ENCODE measurements around the gene TDRD10.
"Not testable (repeated sequence)": the region's sequence is repeated elsewhere in the genome, so short reads cannot be mapped to it uniquely, and the experiment has no call there.

TDRD10 gene

DNA sequence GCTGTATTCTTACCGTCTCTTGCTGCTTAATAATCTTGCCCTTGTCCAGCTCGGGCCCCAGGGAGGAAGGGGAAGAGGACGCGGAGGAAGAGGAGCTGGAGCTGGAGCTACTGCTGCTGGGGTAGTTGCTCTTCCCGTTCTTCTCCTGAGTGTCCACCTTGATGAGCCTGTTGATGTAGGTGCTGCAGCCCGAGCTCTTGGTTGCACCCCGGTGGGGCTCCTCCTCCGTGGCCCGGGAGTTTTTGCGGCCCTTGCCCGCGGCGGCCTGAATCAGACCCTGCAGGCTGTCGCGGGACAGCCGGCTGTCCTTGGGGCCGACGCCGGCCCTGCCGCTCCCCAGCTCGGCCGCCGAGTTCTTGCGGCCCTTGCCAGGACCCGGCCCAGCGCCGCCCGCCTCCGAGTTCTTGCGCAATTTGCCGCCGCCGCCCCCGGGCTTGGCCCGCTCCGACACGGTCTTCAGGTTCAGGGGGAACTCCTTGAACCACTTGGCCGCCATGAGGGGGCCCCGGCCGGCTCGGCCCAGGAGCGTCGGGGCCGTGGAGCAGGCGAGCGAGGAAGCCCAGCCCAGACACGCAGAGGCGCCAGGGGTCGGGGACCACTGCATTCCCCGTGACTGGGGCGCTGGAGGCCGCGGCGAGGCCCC is 475 bp upstream of the TDRD10 start:
- in situ Hi-C loops (cut with MboI; ENCODE audit: low pct_unique_long_range_greater_than_20kb, low sequenced_read_pairs), result no loop called here
- peak; percentile 20 for DNase-seq

DNA sequence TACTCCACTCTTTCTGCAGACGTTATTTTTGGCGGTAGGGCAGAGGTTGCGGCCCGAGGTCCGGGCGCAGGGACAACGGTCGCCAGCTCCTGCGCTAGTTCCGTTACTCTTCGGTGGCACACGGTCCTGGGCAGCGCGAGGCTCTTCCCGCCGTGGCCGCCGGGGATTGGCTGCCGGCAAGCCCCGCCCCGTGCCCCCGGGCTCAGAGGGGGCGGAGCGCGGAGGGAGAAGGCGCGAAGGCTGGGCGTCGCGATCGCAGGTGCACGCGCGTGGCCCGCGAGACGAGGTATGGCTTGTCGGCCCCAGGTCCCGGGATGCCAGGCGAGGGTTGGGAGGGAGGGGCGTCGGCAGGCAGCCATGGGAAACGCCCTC is 711 bp downstream of the TDRD10 start:
- DNase-seq, result no peak
- in situ Hi-C loops (cut with MboI; ENCODE audit: low pct_unique_long_range_greater_than_20kb, low sequenced_read_pairs), result no loop called here

DNA sequence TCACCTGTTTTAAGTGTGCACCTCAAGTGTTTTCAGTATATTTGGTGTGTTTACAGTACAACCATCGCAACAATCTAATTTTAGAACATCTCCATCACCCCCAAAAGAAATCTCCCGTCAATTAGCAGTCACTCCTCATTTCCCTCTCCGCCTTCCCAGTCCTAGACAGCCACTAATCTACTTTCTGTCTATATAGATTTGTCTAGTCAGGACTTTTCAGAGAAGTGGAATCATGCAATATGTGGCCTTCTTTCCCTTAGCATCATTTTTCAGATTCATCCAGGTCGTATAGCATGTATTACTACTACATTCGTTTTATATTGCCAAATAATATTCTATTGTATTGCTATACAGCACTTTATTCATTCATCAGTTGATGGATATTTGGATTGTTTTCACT is 1.9 kb downstream of the TDRD10 start:
- in situ Hi-C loops (cut with MboI; ENCODE audit: low pct_unique_long_range_greater_than_20kb, low sequenced_read_pairs), result no loop called here

DNA sequence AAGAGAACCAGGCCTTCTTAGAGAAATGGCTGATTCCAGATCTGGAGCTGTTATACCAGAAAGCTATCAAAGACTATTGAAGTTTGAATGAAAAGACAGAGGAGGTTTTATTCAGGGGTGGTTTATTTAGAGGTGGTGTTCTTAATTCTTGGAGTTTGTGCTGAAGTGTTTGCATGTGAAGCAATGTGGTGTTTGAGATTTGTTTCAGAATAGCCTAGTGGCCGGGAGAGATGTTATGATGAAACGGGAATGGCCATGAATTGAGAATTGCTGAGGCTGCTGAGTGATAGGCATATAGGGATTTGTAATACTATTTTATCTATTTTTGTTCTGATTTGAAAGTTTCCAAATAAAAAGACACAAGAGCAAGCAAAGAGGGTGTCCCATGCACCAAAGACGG is 10.7 kb downstream of the TDRD10 start:
- in situ Hi-C loops (cut with MboI; ENCODE audit: low pct_unique_long_range_greater_than_20kb, low sequenced_read_pairs), result no loop called here
- no peak for DNase-seq

More for the DNA sequence above, 1.9 kb downstream of the TDRD10 start:
- no peak for DNase-seq

DNA sequence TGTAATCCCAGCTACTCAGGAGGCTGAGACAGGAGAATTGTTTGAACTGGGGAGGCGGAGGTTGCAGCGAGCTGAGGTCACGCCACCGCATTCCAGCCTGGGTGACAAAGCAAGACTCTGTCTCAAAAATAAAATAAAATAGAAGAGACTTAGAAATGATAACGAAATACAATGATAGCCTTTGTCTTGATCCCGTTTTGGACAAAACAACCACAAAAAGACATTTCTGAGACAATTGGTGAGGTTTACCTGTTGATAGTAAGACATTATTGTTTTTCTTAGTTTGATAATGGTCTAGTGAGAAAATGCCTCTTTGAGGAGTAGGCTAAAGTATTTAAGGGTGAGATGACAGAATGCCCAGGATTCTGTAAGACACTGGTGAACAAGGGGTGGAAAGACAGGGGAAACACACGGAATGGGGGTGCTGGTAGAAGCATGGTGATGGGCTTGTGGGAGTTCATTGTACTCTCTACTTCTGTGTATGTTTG is 12.1 kb downstream of the TDRD10 start:
- in situ Hi-C loops (cut with MboI; ENCODE audit: low pct_unique_long_range_greater_than_20kb, low sequenced_read_pairs), result no loop called here
- DNase-seq, result no peak

DNA sequence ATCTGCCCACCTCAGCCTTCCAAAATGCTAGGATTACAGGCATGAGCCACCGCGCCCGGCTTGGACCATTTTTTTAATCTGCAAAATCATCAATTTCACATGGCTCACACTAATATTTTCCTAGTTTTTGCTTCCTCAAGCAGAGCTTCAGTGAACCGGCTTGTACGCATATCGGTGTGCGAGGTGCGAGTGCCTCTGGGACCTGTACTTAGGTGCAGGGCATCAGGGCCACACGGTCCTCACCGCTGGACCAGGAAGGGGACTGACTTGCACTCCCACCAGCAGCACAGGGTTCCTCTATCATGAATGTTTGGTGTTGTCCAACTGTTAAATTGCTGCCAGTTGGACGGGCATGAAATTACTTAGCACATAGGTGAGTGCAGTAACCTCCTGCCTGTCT is 15.6 kb downstream of the TDRD10 start:
- in situ Hi-C loops (cut with MboI; ENCODE audit: low pct_unique_long_range_greater_than_20kb, low sequenced_read_pairs), result no loop called here
- DNase-seq, result no peak

DNA sequence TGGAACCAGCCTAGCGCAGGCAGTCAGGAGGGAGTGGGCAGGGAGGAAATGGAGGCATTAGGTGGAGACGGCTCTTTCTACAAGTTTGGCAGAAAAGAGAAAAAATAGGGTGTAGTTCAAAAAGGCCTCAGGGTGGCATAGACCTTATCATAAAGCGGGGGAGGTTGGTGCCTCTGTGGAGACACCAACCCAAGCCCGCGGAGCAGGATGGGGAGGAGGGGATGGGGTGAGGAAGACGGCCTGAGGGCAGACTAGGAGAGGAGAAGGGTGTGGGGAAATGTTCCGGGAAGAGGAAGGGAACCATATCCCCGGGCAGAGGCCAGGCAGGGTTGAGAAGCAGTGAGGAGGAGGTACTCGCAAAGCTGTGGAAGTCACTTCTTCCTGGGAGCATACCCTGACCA is 17.6 kb downstream of the TDRD10 start:
- in situ Hi-C loops (cut with MboI; ENCODE audit: low pct_unique_long_range_greater_than_20kb, low sequenced_read_pairs), result no loop called here
- no peak for DNase-seq

DNA sequence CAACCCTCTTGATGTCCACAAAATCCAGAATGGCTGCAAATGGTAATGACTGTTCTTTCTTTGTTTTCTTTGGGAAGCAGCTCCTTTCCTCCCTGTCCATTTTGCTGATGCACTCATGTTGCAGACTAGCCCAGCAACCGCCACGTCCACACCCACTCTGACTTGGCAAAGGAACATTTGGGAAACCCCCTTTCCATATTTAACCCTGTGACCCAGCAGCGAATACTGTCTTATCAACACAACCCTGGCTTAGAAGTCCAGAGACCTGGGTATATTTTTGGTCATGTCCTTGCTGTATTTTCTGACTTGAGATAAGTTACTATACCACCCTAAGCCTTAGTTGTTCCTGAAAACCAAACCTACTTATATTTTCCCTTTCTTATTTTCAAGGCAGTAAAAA is 18.3 kb downstream of the TDRD10 start:
- DNase-seq, result no peak
- in situ Hi-C loops (cut with MboI; ENCODE audit: low pct_unique_long_range_greater_than_20kb, low sequenced_read_pairs), result no loop called here

DNA sequence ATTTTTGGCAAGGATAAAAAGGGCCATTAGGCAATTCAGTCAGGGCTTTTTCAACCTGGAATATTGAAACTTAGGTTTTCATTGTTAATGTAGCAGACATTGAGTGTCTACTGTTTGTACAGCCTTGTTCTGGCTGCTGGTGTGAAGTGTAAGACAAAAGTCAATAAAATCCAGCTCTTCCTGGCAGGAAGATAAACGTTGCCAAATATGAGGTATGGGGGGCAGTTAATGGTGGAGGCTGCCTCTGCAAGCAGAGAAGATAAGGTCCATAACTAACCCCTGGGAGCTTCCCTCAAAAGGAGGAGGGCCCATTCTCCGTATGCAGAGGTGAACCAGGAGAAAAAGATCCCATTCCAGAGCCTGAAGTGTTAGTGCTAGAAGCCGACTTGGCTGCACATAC is 19.7 kb downstream of the TDRD10 start:
- in situ Hi-C loops (cut with MboI; ENCODE audit: low pct_unique_long_range_greater_than_20kb, low sequenced_read_pairs), result no loop called here
- no peak for DNase-seq

DNA sequence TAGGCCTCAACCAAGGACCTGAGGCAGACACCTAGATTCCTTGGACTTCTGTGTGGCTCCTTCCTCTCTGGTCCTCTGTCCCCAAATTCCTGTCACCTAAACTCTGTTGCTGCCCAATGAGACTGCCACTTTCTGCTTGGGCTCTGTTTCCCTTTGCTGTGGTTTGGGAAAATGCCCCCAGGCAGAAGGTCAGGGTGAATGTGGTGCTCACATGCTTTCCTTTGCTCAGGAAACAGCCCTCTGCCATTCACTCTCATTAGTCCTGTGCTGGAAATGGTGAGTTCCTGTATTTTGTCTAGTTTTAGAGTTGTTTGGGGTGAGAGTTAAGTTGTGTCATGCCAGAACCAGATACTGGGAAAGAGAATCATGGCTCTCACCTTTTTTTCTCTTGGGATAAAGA is 22.9 kb downstream of the TDRD10 start:
- no peak for DNase-seq
- in situ Hi-C loops (cut with MboI; ENCODE audit: low pct_unique_long_range_greater_than_20kb, low sequenced_read_pairs), result no loop called here

DNA sequence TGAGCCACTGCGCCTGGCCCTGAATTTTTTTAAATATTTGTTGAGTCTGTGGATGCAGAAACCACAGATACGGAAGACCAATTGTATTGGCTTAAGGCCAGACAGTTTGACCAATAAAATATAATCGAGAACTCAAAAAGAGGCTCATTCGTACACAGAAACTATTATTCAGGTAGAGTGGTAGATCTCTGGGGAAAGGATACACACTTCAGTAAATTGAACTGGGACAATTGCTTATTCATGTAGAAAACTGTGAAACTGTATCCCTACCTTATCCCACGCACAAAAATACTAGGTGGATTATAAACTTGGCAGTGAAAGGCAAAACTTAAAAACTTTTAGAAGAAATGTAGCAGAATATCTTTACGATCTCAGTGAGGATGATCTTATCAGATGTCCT is 25.2 kb downstream of the TDRD10 start:
- in situ Hi-C loops (cut with MboI; ENCODE audit: low pct_unique_long_range_greater_than_20kb, low sequenced_read_pairs), result no loop called here
- no peak for DNase-seq

DNA sequence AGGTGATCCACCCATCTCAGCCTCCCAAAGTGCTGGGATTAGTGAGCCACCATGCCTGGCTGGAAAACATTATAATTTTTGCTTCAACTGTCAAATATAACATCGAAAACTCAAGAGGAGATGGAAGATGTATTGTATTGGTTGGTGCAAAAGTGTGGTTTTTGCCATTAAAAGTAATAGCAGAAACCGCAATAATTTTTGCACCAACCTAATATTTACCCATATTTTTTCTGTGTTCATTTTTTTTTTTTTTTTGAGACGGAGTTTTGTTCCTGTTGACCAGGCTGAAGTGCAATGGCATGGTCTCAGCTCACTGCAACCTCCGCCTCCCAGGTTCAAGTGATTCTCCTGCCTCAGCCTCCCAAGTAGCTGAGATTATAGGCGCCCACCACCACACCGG is 27.3 kb downstream of the TDRD10 start:
- no peak for DNase-seq
- in situ Hi-C loops (cut with MboI; ENCODE audit: low pct_unique_long_range_greater_than_20kb, low sequenced_read_pairs), result no loop called here

DNA sequence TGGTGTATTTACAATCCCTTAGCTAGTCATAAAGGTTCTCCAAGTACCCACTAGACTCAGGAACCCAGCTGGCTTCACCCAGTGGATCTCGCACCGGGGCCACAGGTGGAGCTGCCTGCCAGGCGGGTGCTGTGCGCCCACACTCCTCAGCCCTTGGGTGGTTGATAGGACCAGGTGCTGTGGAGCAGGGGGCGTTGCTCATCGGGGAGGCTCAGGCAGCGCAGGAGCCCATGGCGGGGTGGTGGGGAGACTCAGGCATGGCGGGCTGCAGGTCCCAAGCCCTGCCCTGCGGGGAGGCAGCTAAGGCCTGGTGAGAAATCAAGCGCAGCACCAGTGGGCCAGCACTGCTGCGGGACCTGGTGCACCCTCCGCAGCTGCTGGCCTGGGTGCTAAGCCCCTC is 29.9 kb downstream of the TDRD10 start:
- in situ Hi-C loops (cut with MboI; ENCODE audit: low pct_unique_long_range_greater_than_20kb, low sequenced_read_pairs); DNase-seq: not testable (repeated sequence)

DNA sequence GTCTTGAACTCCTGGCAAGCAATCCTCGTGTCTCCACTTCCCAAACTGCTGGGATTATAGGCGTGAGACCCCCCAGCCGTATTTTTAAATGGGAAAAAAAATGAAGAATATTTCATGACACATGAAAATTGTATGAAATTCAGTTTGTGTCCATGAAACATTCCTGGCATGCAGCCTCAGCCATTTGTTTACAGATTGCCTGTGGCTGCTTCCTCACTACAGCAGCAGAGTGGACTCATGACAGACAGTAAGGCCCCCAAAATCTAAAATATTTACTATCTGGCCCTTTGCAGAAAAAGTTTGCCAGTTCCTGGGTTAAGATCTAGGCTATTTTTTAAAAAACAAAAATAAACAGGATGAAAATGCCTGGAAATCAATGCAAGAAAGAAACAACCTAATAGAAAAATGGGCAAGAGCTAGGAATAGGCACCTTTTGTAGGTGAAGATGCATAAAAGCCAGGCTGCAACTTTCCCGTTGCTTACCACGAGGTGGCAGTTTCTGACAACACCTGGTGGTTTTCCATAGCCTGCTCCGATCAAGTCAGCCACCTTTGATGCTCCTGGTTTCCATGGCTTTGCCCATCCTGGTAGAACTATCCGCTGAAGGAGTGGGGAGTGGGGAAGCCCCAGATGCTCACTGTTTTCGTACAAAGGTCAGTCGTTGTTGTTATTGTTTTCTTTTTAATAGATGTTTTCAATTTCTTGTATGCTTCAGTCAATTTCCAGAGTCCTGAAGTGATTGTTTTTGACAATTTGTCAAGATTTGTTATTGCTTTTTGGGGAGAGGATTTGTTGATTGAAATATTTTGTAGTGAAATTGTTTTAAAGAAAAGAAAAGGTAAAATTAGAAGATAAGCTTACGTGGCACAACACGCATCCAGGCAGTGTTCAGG is 32.2 kb downstream of the TDRD10 start:
- in situ Hi-C loops (cut with MboI; ENCODE audit: low pct_unique_long_range_greater_than_20kb, low sequenced_read_pairs), result no loop called here
- DNase-seq, result no peak

DNA sequence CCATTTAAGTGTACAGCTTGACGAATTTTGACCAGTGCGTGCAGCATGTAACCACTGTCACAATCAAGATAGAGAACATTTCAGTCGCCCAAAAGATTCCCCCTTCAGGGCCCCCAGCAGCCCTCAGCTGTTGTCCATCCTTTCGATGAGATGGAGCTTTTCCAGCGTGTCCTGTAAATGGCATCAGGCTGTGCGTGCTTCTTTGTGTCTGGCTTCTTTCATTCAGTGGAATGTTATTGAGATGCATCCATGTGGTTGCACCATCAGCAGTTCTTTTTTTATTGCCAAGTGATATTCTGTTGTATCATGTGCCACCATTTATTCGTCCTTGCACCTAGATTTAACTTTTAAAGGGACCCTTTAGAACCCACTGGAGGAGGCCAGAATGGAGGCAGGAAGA is 34.6 kb downstream of the TDRD10 start:
- in situ Hi-C loops (cut with MboI; ENCODE audit: low pct_unique_long_range_greater_than_20kb, low sequenced_read_pairs), result no loop called here
- DNase-seq, result no peak

DNA sequence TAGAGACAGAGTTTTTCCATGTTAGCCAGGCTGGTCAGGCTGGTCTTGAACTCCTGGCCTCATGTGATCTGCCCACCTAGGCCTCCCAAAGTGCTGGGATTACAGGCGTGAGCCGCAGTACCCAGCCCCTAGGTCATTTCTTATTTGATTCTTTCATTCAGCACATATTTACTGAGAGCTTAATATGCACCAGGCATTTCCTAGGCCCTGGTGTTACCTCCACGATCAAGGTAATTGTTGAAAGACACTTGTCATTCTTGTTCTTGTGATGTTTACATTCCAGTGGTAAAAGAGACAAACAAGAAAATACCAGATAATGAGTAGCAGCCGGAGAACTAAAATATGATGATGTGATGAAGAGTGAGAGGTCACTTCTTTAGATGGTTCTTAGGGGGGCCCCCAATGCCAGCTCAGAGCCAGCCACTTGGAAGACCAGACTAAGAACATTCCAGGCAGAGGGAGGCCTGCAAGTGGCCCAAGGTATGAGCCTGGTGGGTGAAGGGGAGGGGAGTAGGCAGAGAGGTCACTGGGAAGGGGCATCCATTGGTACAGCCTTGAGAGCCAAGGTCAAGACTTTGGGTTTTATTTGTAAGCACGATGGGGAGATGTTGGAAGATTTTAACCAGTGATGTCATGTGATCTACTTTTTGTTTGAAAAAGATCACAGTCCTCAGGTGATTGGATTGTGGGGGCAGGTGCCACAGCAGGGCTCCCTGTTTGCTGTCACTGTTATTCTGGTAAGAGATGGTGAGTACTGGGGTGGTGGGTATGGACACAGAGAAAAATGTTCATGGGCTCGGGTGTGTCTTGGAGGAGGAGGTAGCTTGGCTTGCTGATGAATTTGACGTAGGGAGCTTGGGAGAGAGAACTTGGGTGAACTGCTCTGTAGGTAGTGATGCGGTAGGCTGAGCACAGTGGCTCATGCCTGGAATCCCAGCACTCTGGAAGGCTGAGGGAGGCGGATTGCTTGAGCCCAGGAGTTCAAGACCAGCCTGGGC is 37.8 kb downstream of the TDRD10 start:
- no peak for DNase-seq
- in situ Hi-C loops (cut with MboI; ENCODE audit: low pct_unique_long_range_greater_than_20kb, low sequenced_read_pairs), result no loop called here

DNA sequence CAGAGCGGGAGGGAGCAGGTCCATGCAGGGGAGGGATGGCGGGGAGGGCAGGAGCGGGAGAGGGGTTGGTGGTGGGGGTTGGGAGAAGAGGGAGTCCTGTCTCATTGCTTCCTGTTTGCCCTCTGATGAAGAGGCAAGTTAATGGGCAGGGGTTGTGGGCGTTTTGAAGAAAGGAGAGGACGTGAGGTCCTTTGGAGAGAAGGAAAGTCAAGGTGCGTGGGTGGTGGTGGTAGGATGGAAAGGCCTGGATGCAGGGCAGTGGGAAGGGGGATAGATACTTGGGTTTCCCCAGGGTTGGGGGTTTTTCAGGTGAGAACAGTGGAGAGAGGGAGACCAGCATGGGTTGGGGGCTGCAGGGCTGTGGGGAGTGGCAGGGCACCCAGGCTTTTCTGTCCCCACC is 39.2 kb downstream of the TDRD10 start:
- in situ Hi-C loops (cut with MboI; ENCODE audit: low pct_unique_long_range_greater_than_20kb, low sequenced_read_pairs), result no loop called here

DNA sequence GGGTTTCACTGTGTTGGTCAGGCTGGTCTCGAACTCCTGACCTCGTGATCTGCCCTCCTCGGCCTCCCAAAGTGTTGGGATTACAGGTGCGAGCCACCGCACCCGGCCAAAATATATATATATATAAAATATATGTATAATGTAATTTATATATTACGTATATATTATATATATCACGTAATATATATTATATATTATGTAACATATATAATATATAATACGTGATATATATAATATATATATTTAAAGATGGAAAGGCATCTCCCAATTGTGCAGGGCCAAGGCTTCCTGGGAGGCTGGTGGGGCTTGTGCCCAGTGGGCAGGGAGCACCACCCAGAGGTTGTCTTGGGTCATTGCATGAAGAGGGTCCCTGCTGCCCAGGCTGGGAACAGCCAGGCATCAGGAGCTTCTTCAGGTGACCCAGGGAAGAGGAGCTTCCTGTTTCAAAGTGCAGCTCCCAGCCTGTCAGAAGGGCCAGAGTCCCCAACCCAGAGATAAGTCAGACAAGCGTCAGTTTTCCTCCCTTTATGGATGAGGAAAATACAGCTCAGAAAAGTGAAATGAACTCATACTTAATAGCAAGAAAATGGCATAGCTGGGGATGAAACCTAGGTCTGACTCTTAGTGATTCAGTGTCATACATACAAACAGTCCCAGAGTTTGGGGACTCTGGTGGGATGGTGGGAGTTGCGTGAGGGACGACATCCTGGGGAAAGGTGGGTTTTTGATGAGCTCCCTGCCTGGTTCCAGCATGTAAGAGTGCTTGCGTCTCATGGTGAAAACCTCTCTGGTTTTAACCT is 44.4 kb downstream of the TDRD10 start:
- peak; percentile 73 for DNase-seq
- in situ Hi-C loops (cut with MboI; ENCODE audit: low pct_unique_long_range_greater_than_20kb, low sequenced_read_pairs), result no loop called here

More for the DNA sequence above, 39.2 kb downstream of the TDRD10 start:
- DNase-seq, result no peak
